Measurements from ENCODE around the gene RABAC1.

The RABAC1 gene

DNA sequence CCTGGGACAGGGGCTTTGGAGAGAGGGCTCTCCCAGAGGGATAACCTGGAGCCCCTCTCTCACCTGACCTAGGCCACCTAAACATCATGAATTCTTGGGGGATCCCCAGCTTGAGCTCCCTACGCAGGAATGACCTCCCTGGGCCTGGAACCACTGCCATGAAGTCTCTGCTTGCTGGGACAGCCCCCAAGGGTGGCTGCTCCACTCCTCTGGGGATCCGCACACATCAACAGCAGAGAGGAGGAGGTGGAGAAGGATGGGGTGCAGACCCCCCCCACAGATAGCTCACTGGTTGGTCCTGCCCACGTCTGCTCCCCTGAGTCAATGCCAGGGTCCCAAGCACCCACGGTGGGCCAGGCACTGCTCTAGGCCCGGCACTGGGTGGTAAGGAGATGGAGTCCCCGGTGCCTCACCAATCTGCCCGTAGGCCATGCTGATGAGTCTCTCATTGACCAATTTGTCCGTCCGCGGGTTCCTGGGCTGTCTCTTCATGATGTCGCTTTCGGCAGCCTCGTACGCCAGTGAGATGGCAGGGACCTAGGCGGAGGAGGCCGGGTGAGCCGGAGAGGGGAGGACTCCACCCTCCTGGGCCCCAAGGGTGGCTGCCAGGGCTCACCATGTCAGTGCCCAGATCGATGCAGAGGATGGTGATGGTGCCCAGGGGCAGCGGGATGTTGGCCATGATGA, 10.8 kb upstream of the RABAC1 start:
- no peak for TF ChIP-seq GATA2 (IDR thresholded peaks at IDR 0.05; ENCODE audit: low read depth, low read length)
- no peak for TF ChIP-seq GATA3 (IDR thresholded peaks at IDR 0.05; ENCODE audit: low read depth, low read length)

DNA sequence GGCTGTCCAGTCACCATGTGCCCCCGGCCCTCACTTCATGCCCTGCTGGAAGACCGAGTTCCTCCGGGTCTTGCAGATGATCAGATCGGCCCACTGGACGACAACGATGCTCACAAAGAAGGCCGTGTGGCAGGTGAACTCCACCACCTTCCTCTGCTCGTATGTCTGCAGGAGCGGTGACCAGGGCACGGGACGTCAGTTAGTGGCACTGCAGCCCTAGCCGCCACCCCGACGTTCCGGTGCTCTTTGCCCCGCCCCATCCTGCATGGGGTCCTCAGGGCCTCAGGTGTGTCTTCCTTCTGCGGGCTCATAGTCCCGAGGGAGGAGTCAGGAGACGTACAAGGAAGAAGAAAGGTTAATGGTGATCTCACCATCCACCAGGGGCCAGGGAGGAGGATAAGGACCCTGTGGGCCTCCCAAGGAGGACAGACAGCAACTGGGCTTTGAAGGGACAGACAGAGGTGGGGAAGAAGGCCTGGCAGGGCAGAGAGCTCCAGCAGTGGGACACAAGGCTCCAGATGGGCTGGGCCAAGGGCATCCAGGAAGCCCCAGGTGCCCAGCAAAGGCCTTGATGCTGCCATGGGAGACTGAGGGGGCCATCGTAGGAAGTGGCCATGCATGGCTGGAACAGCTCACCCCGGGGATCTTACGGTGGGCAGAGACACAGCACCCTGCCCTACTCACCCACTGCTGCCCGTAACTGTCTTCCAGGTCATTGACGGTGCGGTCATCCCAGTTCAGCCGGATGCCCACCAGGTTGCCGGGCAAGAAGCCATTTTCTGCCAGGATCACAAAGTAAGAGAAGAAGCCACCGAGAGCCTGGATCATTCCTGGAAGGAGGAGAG, 9.9 kb upstream of the RABAC1 start:
- no peak for TF ChIP-seq GATA3 (IDR thresholded peaks at IDR 0.05; ENCODE audit: low read depth, low read length)
- no peak for TF ChIP-seq GATA2 (IDR thresholded peaks at IDR 0.05; ENCODE audit: low read depth, low read length)

DNA sequence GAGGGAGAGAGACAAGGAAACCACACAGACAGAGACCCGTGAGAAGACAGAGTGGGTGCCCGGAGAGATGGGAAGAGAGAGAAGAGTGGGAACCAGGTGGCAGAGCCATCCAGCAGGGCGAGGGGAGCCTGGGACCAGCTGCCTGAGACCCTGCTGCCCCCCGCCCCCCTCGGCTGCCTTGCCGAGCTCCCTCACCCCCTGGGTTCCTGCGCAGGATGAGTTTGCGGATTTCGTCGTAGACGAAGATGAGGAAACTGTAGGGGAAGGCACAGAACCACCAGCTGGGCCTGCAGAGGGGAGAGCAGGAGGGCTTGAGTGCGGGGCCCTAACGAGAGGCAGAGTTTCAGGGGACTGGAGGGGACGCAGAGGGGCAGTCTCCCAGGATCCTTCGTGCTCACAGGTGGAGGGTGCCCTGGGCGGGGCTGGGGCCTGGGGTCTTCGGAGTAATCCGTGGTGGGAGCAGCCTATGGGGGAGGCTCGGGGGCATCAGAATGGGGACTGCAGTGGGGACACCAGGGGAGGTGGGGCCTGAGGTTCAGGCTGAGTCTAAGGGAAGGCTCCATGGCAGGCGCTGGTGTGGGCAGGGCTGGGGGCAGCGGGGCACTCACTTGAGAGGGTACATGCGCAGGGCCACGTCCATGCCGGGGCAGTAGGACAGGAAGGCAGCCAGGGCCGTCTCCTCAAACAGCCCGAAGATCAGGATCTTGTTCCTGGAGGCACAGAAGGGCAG, 8.1 kb upstream of the RABAC1 start:
- TF ChIP-seq GATA3 (IDR thresholded peaks at IDR 0.05; ENCODE audit: low read depth, low read length) (no peak), GATA2 (IDR thresholded peaks at IDR 0.05; ENCODE audit: low read depth, low read length) (no peak)

DNA sequence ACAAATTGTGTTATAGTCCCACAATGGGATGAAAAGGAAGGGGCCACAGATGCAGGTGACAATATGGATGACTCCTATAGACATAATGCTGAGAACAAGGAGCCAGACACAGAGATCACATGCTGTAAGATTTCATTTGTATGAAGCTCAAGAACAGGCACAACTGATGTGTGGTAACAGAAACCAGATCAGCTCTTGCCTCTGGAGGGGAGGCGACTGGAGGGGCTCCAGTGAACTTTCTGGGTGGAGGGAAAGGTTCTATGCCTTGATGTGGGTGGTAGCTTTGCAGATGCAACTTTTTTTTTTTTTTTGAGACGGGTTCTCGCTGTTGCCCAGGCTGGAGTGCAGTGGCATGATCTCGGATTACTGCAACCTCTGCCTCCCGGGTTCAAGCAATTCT, 6.0 kb upstream of the RABAC1 start:
- TF ChIP-seq GATA2 (IDR thresholded peaks at IDR 0.05; ENCODE audit: low read depth, low read length) (no peak), GATA3 (IDR thresholded peaks at IDR 0.05; ENCODE audit: low read depth, low read length) (no peak)

DNA sequence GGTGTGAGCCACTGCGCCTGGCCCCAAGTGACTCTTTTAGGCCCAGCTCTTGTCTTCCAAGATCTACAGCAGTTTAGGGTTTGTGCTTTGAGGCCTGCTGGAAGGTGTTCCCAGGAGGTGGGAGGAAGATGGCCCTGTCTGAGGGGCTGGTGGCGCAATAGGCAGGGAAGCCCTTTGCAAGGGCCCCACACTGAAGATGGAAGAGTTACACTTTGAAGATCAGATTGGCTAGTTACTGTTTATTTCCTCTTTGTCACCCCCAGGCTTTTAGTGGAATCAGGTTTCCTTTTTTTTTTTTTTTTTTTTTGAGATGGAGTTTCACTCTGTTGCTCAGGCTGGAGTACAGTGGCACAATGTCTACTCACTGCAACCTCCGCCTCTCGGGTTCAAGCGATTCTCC, 1.9 kb upstream of the RABAC1 start:
- TF ChIP-seq GATA3 (IDR thresholded peaks at IDR 0.05; ENCODE audit: low read depth, low read length): no peak
- TF ChIP-seq GATA2 (IDR thresholded peaks at IDR 0.05; ENCODE audit: low read depth, low read length): no peak

DNA sequence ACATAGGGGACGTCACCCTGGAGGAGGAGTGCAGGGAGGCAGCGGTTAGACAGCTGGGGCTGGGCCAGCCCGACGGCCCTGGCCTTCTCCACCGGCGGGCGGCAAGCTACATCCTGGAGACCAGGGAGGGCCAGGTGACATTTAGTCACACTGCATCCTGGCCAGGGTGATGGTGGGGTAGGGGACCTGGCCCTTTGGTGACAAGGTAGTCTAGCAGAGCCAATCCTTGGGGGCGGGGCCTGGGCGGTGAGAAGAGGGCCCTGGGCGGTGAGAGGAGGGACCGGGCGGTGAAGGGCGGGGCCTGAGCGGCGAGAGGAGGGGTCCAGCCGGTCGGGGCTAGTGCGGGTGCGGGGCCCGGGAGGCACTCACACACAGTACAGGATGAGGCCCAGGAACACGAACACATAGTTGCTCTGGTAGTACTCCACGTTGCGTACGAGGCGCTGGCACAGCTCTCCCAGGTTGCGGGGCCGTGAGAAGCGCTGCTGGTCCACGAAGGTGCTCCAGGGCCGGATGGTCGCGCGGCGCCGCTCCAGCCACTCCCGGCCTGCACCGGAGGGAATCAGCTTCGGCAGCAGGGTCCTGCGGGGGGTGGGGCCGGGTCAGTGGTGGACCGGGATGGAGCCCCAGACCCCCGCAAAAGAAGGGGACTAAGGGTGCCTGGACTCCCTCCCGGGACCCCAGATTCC, 610 bp downstream of the RABAC1 start:
- no peak for TF ChIP-seq GATA2 (IDR thresholded peaks at IDR 0.05; ENCODE audit: low read depth, low read length)
- TF ChIP-seq GATA3 (IDR thresholded peaks at IDR 0.05; ENCODE audit: low read depth, low read length): no peak

DNA sequence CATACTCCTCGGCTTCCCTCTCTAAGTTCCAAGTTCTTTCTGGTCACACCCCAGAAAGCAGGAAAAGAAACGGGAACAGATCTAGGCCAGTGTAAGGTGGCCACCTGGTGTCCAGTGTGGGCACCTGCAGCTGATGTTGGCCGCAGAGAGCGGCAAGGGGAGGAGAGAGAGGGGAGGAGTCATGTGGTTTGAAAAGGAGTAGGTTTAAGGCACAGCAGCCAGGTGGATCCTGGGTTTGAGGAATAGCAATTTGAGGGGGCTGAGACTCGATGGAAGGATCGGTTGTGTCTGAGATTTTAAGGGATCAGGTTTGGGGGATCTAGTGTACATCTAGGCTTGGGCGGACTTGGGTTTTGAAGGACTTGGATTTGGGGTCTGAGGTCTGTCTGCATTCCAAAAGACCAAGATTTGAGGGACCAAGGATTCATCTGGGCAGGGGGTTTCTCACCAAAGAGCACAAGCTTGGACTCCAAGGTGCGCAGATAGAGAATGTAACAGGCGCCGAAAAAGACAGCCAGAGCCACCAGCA, 1.2 kb downstream of the RABAC1 start:
- TF ChIP-seq GATA2 (IDR thresholded peaks at IDR 0.05; ENCODE audit: low read depth, low read length): no peak
- TF ChIP-seq GATA3 (IDR thresholded peaks at IDR 0.05; ENCODE audit: low read depth, low read length): no peak

DNA sequence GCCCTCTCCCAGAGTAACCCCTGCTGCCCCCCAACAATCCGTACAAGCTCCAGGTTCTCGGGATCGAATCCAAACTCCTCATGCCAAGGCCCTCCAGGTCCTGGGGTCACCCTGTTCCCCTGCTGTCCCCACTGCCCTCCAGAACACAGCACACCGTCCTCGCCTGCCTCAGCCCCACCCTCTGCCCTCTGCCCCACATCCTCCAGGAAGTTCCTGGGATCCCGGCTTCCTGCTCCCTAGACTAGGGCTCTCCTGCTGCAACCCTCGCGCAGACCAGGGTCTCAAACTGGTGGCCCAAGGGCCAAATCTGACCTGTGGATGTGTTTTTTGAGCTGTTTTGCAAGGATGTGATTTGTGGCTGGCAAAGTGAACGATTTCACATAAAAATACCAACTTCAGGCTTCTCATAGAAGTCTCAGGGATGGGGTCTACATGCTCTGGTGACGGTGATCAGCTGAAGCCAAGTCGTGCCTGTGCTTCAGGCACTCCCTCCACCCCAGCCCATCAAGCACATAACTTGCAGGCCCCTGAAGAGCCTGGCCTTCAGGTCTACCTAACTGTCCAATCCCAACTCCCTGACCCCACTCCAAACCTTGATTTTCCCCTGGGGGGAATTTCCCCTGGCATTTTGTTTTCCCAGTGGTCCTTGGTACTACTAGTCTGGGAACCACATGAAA, 1.8 kb downstream of the RABAC1 start:
- no peak for TF ChIP-seq GATA2 (IDR thresholded peaks at IDR 0.05; ENCODE audit: low read depth, low read length)
- TF ChIP-seq GATA3 (IDR thresholded peaks at IDR 0.05; ENCODE audit: low read depth, low read length): no peak

DNA sequence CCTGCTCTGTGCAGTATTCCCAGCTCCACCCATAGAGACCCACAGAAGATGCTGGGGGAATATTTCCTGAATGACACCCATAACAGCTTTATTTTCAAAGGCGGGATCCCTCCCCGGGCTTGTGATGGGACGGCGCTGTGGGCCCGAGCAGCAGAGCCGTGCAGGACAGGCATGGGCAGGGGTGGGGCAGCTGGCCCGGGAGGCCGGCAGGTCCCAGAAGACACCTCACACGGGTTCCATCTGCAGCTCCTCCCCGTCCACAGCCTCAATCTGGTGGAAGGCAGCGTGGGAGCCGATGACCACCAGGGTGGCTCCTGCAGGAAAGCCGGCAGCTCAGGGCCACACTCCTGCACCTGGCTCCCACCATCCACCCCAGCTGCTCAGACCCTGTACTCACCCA, 2.5 kb downstream of the RABAC1 start:
- TF ChIP-seq GATA2 (IDR thresholded peaks at IDR 0.05; ENCODE audit: low read depth, low read length) (no peak), GATA3 (IDR thresholded peaks at IDR 0.05; ENCODE audit: low read depth, low read length) (no peak)

DNA sequence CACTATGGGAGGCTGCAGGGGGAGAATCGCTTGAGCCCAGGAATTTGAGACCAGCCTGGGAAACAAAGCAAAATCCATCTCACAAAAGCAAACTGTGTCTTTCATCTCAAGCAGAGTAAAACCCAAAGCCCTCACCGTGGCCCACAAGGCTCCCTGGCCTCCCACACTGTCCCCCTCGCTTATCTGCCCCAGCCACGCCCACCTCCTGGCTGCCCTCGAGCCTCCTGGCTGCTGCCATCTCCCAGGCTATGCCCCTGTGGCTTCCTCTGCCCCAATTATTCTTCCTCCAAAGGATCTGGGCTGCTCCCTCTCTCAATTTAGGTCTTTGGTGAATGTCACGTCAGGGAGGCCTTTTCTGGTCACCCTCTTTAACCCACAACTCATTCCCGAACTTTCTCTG, 3.6 kb downstream of the RABAC1 start:
- no peak for TF ChIP-seq GATA2 (IDR thresholded peaks at IDR 0.05; ENCODE audit: low read depth, low read length)
- TF ChIP-seq GATA3 (IDR thresholded peaks at IDR 0.05; ENCODE audit: low read depth, low read length): no peak

DNA sequence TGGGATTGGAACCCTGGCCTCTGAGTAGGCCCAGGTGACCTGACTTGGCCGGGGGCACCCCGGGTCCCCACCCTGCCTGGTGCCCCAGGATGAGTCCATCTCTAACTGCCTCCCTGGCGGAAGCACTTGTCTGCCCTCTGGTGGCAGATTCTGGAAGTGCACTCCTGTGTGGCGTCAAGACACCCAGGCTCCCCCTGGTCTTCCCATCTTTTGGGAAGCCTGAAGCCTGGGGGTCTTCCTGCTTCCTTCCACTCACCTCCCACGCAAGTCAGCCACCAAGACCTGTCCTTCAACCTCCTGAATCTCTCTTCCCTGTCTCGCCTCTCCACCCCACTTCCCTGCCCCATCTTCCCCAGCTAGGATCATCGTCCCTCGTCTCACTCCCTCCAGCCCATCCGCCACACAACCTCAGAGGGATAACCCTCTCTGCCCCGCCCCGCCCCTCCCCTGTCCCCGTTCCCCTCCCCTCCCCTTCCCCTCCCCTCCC, 7.4 kb downstream of the RABAC1 start:
- TF ChIP-seq GATA3 (IDR thresholded peaks at IDR 0.05; ENCODE audit: low read depth, low read length) (no peak), GATA2 (IDR thresholded peaks at IDR 0.05; ENCODE audit: low read depth, low read length) (no peak)

DNA sequence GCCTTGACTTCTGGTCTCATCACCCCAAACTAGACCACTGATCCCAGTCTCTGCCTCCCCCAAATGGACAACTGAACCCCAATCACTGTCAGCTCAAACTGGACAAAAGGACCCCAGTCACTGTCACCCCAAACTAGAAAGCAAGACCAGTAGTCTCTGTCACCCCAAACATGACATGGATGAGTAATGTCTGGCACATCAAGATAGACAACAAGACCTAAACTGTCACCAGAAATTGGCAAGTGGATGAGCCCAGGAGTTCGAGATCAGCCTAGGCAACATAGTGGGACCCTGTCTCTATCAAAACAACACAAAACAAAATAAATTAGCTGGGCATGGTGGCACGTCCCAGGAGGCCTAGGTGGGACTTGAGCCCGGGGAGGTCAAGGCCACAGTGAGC, 12.0 kb downstream of the RABAC1 start:
- TF ChIP-seq GATA2 (IDR thresholded peaks at IDR 0.05; ENCODE audit: low read depth, low read length) (no peak), GATA3 (IDR thresholded peaks at IDR 0.05; ENCODE audit: low read depth, low read length) (no peak)

DNA sequence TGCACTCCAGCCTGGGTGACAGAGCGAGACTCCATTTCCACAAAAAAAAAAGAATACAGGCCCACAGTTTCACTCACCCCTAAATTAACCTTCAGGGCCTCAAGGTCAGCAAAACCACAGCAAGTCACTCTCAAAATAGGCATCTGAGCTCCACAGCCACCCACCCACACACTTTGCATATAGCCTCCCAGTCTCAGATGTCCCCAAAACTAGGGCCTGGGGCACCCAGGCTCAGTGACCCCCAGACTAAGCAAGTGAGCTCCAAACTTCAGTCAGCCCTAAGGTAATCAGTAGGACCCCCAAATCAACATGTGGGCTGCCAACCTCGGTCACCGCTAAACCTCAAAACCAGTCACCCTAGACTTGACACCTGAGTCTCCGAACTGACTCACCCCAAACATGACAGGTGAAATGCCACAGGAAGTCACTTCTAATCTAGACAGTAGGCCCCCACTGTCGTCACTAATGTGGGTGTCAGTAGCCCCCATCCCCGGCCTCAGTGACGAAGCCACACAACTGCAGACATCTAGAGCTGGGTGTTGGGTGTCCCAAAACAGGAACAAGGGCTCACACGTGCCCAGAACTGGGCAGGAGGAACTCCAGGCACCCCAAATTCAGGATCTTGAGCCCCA, 13.9 kb downstream of the RABAC1 start:
- TF ChIP-seq GATA2 (IDR thresholded peaks at IDR 0.05; ENCODE audit: low read depth, low read length) (no peak), GATA3 (IDR thresholded peaks at IDR 0.05; ENCODE audit: low read depth, low read length) (no peak)

Measured in SH-SY5Y (cell line).